Measurements from ENCODE around the gene PDGFC.

The PDGFC gene

GRCh38 chr4:156756118-156756517, 215.5 kb downstream of the PDGFC start:
- TF ChIP-seq, protein P1, sequence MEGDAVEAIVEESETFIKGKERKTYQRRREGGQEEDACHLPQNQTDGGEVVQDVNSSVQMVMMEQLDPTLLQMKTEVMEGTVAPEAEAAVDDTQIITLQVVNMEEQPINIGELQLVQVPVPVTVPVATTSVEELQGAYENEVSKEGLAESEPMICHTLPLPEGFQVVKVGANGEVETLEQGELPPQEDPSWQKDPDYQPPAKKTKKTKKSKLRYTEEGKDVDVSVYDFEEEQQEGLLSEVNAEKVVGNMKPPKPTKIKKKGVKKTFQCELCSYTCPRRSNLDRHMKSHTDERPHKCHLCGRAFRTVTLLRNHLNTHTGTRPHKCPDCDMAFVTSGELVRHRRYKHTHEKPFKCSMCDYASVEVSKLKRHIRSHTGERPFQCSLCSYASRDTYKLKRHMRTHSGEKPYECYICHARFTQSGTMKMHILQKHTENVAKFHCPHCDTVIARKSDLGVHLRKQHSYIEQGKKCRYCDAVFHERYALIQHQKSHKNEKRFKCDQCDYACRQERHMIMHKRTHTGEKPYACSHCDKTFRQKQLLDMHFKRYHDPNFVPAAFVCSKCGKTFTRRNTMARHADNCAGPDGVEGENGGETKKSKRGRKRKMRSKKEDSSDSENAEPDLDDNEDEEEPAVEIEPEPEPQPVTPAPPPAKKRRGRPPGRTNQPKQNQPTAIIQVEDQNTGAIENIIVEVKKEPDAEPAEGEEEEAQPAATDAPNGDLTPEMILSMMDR (IDR thresholded peaks at IDR 0.05) = no peak

DNA sequence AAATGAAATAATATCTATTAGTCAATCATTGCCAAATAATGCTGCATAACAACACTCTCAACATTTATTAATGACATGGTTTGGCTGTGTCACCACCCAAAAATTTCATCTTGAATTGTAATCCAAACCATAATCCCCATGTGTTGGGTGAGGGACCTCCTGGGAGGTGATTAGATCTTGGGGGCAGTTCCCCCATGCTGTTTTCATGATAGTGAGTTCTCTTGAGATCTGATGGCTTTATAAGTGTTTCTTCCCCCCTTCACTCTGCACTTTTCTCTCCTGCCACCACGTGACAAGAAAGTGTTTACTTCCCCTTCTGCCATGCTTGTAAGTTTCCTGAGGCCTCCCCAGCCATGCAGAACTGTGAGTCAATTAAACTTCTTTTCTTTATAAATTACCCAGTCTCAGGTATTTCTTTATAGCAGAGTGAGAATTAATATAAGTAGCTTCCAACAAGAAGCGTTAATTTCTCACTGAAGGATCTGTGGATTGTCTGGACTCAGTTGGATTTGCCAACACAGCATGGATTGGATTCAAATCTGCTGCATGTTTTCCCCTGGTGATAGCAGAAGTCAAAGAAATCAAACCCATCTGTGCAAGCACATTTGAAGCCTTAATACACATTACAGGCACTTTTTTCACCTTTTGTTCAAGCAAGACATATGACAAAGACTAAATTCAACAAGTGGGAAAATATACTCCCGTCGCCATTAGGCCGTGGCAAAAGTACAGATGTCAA, 216.6 kb downstream of the PDGFC start:
- TF ChIP-seq, protein P1 (IDR thresholded peaks at IDR 0.05) = no peak

GRCh38 chr4:156751486-156751885, 220.1 kb downstream of the PDGFC start:
- TF ChIP-seq, protein P1 (IDR thresholded peaks at IDR 0.05) = no peak

DNA sequence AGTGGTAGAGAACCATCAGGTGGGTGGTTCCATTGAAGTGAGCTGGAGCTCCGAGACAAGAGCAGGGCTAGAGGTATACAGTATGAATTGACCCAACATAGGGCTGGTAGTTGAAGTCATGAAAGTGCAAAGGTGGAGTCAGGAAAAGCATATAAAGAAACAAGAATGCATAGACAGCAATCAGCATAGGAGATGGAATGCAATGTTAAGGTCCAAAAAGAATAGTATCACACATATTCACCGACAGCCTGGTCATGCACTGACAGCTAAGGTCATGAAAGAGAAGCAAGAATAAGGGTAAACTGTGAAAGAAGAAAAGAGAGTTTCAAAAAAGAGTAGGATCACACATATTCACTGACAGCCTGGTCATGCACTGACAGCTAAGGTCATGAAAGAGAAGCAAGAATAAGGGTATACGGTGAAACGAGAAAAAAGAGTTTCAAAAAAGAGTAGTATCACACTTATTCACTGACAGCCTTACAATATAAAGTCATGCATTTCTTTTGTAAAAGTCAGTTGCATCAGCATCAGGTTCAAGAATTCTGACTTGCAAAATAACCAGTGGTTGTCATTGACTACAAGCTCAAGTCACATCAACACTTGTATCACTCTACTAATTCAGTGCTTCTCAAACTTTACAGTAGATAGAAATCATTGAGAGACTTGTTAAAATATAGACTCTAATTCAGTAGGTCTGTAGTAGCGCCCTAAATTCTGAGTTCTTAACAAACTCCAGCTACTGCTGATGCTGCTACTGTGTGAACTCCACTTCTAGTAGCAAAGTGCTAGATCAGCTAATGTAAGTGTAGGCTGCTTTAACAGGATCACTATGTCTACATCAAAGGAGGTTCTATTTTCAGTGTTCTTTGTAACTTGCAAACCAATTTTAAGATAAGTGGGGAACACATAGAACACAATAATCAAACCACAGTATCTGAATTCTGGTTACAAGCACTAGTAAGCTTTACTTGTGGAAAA, 221.9 kb downstream of the PDGFC start:
- TF ChIP-seq, protein P1 (IDR thresholded peaks at IDR 0.05) = no peak

GRCh38 chr4:156746111-156746510, 225.5 kb downstream of the PDGFC start:
- TF ChIP-seq, protein P1 (IDR thresholded peaks at IDR 0.05) = no peak

DNA sequence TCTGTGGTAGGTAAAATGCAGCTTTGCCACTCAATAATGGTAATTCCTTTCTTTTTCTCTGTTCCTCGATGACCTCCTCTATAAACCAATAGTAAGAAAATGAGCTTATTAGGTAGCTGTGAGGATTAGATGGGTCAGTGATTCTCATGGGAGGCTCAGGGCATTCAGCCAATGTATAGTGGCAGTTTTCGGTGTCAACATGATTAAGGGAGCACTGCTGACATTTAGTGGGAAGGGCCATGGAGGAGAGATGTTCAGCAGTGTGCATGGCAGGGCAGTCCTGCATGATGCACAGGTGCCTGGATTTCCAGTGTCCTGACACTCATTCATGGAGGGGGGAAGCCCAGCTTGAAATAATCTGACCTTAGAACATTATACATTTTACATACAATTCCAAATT, 232.8 kb downstream of the PDGFC start:
- TF ChIP-seq, protein P1 (IDR thresholded peaks at IDR 0.05) = no peak

GRCh38 chr4:156734965-156735895, 236.4 kb downstream of the PDGFC start:
- TF ChIP-seq, protein P1 (IDR thresholded peaks at IDR 0.05) = no peak

Measured in LNCAP (cell line).